Astrocyte of the hippocampus (primary cell): ENCODE data around the gene AK2.
"Not testable (repeated sequence)": the region's sequence is repeated elsewhere in the genome, so short reads cannot be mapped to it uniquely, and the experiment has no call there.

Experiments
- DNase-seq: peaks from one replicate; pipeline ENCODE4 v3.0.0; 2011; ENCODE audit warnings: low read depth, low spot score

The AK2 gene

DNA sequence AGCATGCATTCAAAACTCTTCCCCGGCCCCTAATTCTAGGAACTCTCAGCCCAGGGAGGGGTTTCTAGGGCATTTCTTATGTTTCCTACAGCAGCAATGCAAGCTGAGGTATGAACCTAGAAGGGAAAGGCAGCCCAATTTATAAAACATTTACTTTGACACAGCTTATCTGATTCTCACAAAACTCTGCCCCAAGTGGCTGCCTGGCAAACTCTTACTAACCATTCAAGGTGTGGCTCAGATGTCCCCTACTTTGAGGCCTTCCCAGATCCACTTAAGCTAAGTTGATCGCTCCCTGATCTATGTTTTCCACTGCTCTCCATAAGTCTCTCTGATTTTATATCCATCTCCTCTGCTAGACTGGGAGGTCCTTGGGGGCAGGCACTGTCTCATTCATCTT, 35.4 kb downstream of the AK2 start:
- no peak for DNase-seq

GRCh38 chr1:33000427-33001026, 36.2 kb downstream of the AK2 start:
- DNase-seq: no peak

DNA sequence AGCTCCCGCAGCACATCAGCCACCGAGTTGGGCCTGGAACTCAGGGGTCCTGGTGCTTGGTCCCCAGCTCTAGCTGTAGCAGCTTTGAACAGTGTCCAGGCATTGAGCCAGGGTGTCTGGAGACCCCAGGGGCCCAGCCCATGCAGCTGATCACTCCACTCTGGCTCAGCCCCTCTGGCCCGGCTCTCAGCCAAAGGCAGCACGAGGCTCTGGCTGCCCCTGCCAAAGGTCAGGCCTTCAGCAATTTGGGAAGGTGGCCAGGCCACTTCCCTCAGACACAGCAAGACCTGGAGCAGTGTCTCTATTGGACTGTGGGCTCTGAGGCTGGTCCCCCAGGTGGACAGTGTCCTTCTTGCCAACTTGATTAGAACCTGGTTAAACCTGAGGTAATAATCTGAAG, 37.7 kb downstream of the AK2 start:
- DNase-seq: no peak

DNA sequence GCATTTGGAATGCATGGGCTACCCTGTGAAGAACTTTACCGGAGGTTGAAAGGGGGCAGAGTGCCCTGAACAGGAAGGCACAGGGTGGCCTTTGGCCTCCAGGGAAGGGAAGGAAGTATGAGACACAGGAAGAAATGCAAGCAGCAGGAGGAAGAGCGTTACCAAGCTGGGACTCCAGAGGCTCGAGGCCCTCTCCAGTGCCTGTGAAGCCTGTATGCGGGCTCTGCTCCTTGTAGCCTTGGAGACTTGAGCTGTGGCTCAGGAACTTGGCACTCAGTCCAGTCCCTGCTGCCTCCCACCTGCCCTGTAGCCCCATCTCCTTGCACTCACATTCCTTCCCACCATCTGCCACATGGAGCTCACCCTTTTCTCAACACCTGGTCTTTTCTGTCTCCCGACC, 38.6 kb downstream of the AK2 start:
- DNase-seq: no peak

- peak; percentile 43 for DNase-seq
These were observed 39.2 kb downstream of the AK2 start for GRCh38 chr1:32997381-32997891.

- not testable (repeated sequence) for DNase-seq
These were observed 43.4 kb downstream of the AK2 start for GRCh38 chr1:32993324-32993636.

DNA sequence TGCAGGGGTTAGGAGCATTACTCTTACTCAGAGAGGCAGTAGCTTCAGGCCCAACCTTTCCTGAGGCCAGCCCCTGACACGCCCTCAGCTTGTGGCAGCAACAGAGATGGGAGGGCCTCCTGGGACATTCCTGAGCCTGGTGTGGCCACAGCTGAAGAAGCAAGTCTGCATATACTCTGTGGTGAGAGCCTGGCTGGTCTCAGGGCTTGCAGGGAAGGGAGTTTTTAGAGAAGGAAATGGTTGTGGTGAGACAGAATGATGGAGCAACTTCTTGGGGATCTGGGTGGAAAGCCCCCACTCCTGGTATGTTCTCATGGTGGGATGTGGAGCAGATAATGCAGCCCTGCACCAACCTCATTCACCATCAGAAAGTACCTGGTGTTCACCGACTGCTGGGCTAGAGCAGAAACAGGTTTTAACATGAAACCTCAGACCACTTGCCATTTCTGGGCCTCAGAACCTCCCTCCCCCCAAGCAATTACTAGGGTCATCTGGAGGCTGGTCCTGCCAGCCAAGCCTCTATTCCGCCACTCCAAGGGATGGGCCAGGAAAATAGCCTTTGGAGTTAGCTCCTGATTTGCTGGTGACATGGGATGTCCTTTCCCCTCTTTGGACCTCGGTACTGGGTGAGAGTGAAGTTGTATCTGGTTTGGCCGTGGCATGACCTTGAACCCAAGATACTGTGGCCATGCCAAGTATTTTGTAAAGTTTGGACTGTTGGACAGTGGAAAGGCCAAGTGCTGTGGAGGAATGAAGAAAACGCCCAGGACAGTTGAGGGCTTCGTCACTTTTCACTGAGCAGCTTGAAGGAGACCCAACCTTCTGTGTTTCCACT, 44.0 kb downstream of the AK2 start:
- peak; percentile 97 for DNase-seq

- no peak for DNase-seq
These were observed 44.7 kb downstream of the AK2 start for GRCh38 chr1:32991819-32992488.

DNA sequence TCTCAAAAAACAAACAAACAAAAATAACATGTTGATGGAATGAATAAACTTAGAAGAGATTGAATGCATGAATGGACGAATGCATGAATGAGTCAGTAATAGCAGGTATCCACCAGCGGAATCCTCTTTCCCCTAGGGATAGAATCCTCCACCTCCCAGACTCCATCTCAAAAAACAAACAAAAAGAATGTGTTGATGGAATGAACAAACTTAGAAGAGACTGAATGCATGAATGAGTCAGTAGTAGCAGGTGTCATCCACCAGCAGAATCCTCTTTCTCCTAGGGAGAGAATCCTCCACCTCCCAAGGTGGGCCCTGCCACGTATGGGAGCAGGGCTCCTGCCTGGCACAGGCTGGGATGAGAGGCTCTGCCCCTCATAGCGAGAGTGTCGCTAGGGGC, 45.3 kb downstream of the AK2 start:
- no peak for DNase-seq

DNA sequence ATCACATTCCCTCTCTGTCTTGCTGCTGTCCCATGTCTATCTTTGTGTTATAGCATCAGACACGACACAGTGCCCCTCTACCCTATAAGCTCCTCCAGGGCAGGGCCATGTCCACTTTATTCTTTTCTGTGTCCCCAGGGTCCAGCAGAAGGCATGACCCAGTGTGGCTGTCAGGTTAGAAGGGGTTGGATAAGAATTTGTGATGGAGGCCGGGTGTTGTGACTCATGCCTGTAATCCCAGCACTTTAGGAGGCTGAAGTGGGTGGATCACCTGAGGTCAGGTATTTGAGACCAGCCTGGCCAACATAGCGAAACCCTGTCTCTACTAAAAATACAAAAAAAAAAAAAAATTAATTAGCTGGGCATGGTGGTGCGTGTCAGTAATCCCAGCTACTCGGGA, 45.8 kb downstream of the AK2 start:
- no peak for DNase-seq

DNA sequence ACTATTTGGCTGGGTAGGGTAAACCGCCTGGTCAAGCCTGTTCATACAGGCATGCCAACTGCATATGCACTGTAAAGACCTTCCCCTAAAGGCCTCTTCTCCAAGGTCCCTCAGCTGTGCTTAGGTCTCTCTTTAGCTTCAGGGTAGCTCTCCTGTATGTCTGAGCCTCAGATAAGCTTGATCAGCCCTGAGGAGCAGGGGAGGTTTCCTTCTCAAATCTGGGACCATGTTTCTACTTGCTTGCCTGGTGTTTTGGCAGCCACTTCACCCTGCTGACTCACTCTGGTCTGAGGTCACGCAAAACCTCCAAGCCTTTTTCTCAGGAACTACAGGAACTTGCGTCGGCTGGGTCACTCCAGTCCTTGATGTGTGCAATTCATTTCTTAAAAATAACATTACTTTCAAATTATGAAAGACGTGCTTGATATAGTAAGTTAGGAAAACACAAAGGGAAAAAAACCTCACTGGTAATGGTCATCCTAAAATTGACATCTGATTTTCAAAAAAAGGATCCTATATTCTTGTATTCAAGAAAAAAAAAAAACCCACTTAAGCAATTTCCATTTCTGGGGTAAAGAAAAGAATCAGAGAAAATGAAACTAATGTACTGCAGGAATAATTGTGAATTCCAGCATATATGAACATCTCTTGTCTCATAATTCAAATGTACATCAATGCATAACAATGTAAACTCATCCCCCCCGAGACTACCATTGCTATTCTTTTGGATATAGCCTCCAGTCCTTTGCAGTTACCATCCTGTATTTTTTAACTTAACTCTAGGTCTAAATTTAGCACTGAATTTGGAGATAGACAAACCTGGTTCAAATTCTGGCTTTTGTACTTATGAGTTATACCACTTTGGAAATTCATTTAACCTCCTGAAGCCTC, 47.3 kb downstream of the AK2 start:
- DNase-seq: peak; percentile 96

DNA sequence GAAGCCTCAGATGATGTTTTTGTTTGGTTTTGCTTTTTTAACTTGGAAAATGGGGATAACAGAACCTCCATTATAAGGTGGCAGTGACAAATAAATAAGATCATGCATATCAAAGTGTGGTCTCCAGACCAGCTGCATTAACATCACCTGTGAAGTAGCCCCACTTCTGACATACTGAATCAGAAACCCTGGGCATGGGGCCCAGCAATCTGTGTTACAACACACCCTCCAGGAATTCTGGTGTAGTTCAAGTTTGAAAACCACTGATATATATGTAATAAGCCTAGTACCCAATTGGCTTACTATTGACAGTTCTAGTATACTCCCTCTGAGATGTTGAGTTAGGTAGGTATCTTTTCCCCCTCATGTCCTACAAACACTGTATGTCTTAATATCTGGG, 48.0 kb downstream of the AK2 start:
- DNase-seq: peak; percentile 90

GRCh38 chr1:32985226-32985625, 51.5 kb downstream of the AK2 start:
- DNase-seq: no peak

DNA sequence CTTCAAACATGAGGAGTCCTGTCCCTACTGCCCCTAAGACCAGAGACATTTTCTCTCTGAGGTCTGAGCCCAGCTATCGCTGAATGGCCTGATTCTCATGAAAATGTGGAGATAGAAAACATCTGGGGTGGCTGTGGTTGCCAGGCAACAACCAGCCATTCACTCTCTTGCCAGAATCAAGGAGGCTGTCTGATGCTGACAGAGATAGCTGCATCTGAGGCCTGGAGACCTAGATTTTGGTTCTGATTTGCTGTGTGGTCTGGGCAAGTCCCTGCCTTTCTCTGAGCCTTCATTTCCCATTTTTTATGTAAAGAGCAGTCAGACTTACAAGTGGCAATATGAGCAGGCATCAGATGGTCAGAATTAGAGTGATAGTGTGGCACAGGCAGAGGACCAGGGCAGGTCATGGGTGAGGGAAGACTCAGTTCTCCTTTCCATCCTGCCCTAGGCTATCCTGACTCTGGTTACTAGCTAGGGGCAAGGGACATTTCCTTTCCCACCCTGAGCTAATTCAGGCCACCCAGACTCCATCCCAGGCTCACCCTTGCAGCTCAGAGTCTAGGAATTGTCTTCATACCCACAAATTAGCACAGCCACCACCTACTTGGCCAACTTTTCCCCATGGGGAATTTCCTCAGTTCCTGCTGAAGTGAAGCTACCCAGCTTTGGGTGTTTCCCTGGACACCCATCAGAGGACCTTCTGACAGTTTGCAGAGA, 52.1 kb downstream of the AK2 start:
- DNase-seq: no peak

GRCh38 chr1:32984090-32984454, 52.6 kb downstream of the AK2 start:
- no peak for DNase-seq

- DNase-seq: no peak
These were observed 53.7 kb downstream of the AK2 start for GRCh38 chr1:32983020-32983419.

DNA sequence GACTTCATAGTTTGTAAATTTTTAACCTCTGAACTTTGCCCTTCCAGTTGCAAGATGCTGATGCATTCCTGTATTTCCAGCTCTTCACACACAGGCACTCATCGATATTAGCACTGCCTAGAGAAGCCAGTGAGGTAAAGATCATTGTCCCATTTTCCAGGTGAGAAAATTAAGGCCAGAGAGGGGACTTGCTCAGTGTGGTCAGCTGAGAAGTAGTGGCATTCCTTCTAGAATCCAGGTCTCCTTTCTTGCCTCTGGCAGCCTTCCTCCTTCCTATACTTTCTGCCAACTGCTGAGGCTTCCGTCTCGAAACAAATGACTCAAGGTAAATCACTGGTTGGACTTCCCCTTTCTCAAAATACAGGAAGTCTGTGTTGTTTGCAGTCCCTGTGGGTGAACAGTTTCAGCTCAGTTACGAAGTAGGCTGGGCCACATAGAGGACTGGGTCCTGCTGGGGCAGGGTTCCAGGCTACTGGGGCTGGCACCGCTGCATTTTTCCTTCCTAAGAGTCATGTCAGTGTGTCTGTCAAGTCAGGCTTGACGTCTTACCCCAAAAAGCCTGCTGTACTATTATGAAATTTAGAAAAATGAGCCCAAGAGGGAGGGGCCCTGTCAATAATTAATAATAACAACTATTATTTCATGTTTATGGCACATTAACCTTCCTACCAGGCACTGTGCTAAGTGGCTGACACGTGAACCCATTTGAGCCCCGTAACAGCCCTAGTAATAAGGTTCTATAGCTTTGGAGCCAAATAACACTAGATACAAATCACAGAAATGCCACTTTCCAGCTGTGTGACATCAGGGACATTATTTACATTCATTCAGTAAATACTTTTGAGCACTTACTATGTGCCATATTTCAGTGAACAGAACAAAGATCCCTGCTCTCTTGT, 55.4 kb downstream of the AK2 start:
- peak; percentile 87 for DNase-seq

GRCh38 chr1:32980080-32980479, 56.6 kb downstream of the AK2 start:
- DNase-seq: no peak

GRCh38 chr1:32978854-32979253, 57.8 kb downstream of the AK2 start:
- DNase-seq: no peak

- peak; percentile 55 for DNase-seq
These were observed 59.1 kb downstream of the AK2 start for GRCh38 chr1:32977546-32978087.
